ENCODE results near the gene TBATA.
A peak's percentile ranks its signal among the peaks of the same experiment; 100 is the strongest.

TBATA gene

DNA sequence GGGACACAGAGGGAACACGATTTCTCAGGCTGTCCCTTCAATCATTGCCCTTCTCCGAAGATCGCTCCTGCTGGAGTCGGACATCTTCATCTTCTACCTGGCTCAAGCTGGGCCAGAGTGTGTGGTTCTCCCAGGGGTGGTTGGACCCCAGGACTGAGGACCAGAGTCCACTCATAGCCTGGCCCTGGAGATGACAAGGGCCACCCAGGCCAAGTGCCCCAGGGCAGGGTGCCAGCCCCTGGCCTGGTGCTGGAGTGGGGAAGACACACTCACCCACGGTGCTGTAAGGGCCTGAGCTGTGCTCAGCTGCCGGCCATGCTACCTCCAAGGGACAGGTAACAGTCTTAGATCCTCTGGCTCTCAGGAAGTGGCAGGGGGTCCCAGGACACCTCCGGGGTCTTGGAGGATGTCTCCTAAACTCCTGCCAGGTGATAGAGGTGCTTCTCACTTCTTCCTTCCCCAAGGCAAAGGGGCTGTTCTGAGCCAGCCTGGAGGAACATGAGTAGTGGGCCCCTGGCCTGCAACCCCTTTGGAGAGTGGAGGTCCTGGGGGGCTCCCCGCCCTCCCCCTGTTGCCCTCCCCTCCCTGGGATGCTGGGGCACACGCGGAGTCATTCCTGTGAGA lies 23.3 kb downstream of the TBATA start:
- no peak for TF ChIP-seq POLR2A (IDR thresholded peaks at IDR 0.05; ENCODE audit: extremely low read depth, insufficient read length)
- TF ChIP-seq, protein P1, sequence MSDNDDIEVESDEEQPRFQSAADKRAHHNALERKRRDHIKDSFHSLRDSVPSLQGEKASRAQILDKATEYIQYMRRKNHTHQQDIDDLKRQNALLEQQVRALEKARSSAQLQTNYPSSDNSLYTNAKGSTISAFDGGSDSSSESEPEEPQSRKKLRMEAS (IDR thresholded peaks at IDR 0.05; ENCODE audit: low read depth, low read length), result no peak
- TF ChIP-seq, protein P2, sequence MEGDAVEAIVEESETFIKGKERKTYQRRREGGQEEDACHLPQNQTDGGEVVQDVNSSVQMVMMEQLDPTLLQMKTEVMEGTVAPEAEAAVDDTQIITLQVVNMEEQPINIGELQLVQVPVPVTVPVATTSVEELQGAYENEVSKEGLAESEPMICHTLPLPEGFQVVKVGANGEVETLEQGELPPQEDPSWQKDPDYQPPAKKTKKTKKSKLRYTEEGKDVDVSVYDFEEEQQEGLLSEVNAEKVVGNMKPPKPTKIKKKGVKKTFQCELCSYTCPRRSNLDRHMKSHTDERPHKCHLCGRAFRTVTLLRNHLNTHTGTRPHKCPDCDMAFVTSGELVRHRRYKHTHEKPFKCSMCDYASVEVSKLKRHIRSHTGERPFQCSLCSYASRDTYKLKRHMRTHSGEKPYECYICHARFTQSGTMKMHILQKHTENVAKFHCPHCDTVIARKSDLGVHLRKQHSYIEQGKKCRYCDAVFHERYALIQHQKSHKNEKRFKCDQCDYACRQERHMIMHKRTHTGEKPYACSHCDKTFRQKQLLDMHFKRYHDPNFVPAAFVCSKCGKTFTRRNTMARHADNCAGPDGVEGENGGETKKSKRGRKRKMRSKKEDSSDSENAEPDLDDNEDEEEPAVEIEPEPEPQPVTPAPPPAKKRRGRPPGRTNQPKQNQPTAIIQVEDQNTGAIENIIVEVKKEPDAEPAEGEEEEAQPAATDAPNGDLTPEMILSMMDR (IDR thresholded peaks at IDR 0.05; ENCODE audit: low read depth, low read length), result no peak
- no peak for TF ChIP-seq MYC (IDR thresholded peaks at IDR 0.05; ENCODE audit: low read depth, low read length)
- no peak overlapping the region for H3K4me3 ChIP-seq (ENCODE audit: low read depth, low read length)
- no peak for DNase-seq (ENCODE audit: low read depth)

DNA sequence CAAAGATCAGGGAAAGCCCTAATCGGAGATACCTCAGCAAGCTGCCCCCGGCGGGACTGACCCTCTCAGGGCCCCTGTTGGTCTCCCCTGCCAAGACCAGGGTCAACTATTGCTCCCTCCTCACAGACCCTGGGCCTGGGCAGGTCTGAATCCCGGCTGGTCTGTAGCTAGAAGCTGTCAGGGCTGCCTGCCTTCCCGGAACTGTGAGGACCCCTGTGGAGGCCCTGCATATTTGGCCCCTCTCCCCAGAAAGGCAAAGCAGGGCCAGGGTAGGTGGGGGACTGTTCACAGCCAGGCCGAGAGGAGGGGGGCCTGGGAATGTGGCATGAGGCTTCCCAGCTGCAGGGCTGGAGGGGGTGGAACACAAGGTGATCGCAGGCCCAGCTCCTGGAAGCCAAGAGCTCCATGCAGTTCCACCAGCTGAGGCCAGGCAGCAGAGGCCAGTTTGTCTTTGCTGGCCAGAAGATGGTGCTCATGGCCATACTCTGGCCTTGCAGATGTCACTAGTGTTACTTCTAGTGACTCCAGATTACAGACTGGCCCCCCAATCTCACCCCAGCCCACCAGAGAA lies 24.1 kb downstream of the TBATA start:
- no peak for TF ChIP-seq POLR2A (IDR thresholded peaks at IDR 0.05; ENCODE audit: extremely low read depth, insufficient read length)
- TF ChIP-seq, protein P2 (IDR thresholded peaks at IDR 0.05; ENCODE audit: low read depth, low read length), result peak; percentile 21
- TF ChIP-seq MYC (IDR thresholded peaks at IDR 0.05; ENCODE audit: low read depth, low read length), result no peak
- peak; percentile 30 for DNase-seq (ENCODE audit: low read depth)
- no peak overlapping the region for H3K4me3 ChIP-seq (ENCODE audit: low read depth, low read length)

DNA sequence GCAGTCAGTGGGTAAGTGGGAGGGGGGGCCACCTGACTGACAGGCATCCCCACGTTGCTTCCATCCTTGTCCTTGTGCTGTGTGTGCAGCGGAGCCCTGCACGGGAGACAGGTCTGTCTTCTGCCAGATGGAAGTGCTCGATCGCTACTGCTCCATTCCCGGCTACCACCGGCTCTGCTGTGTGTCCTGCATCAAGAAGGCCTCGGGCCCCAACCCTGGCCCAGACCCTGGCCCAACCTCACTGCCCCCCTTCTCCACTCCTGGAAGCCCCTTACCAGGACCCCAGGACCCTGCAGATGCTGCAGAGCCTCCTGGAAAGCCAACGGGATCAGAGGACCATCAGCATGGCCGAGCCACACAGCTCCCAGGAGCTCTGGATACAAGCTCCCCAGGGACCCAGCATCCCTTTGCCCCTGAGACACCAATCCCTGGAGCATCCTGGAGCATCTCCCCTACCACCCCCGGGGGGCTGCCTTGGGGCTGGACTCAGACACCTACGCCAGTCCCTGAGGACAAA lies 24.8 kb downstream of the TBATA start:
- H3K4me3 ChIP-seq (ENCODE audit: low read depth, low read length), result no peak overlapping the region
- TF ChIP-seq, protein P2 (IDR thresholded peaks at IDR 0.05; ENCODE audit: low read depth, low read length), result no peak
- TF ChIP-seq POLR2A (IDR thresholded peaks at IDR 0.05; ENCODE audit: extremely low read depth, insufficient read length), result no peak
- TF ChIP-seq, protein P1 (IDR thresholded peaks at IDR 0.05; ENCODE audit: low read depth, low read length), result no peak
- TF ChIP-seq MYC (IDR thresholded peaks at IDR 0.05; ENCODE audit: low read depth, low read length), result no peak
- DNase-seq (ENCODE audit: low read depth), result no peak

DNA sequence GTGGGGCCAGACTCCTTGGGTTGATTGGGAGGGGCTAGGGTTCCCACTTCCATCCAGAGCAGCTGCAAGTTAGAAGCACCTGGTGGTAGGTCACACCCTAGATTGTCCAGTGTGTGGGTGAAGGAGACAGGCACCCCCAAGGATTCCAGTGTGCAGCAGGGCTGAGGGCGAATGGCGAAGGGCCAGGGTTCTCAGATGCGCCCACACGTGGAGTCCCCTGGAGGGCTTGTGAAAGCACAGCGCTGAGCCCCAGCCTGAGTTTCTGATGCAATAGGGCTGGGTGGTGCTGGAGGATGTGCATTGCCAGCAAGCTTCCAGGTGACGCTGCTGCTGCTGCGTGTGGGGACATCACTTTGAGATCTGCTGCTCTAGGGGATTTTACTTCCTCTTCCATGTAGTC lies 25.4 kb downstream of the TBATA start:
- TF ChIP-seq, protein P2 (IDR thresholded peaks at IDR 0.05; ENCODE audit: low read depth, low read length), result peak; percentile 1
- TF ChIP-seq, protein P1 (IDR thresholded peaks at IDR 0.05; ENCODE audit: low read depth, low read length), result peak; percentile 84
- TF ChIP-seq POLR2A (IDR thresholded peaks at IDR 0.05; ENCODE audit: extremely low read depth, insufficient read length) (no peak), MYC (IDR thresholded peaks at IDR 0.05; ENCODE audit: low read depth, low read length) (peak; percentile 84)
- H3K4me3 ChIP-seq (ENCODE audit: low read depth, low read length), result no peak overlapping the region
- peak; percentile 83 for DNase-seq (ENCODE audit: low read depth)

DNA sequence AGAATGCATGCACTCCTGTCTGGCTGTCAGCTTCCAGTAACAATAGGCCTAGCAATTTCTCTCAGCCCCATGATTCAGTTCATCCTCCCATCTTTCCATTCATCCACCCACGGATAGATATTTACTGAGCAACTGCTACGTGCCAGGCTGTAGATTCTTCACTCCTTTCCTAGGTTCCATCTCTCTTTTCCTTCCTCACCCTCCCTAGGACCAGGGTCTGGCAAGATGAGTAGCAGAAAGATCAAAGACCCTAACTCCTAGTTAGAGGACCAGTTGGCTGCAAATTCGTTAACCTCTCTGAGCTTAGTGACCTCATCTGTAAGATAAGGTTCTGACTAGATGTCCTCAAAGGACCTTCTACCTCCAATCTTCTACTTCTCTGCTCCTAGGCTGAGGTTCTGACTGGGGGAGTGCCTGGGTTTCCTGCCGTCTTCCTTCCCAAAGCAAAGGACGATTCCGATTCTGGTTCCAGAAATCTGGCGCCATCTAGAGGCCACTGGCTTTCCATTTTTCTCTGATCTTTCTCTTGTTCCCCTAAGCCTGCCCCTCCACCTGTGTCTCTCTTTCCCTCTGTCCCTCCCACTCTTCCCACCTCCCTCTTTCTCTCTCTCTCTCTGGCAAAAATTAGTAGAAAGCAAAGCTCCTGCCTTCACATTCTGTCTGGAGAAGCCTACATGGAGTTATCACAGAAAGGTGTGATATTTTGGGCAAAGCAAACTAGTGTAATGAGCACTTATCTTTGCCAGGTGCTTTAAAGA lies 26.2 kb downstream of the TBATA start:
- TF ChIP-seq MYC (IDR thresholded peaks at IDR 0.05; ENCODE audit: low read depth, low read length) (no peak; the same call in 1 of the 2 replicates), POLR2A (IDR thresholded peaks at IDR 0.05; ENCODE audit: extremely low read depth, insufficient read length) (no peak)
- TF ChIP-seq, protein P1 (IDR thresholded peaks at IDR 0.05; ENCODE audit: low read depth, low read length), result no peak
- TF ChIP-seq, protein P2 (IDR thresholded peaks at IDR 0.05; ENCODE audit: low read depth, low read length), result peak; percentile 74
- H3K4me3 ChIP-seq (ENCODE audit: low read depth, low read length), result no peak overlapping the region
- DNase-seq (ENCODE audit: low read depth), result peak; percentile 81
